Stimulated activated CD4-positive, alpha-beta T cell treated with anti-CD3 and anti-CD28 coated beads, TNF-alpha, amount 100 ng/mL, for 1 hour (primary cell): ENCODE results near the gene EEA1.
A peak's percentile ranks its signal among the peaks of the same experiment; 100 is the strongest.

Experiments used
- DNase-seq, 3 donors: peaks; one replicate each; pipeline ENCODE4 v3.0.0-alpha.2; 2020; ENCODE audit warnings: low read depth in 3 of 3, low spot score in 1 of 3

EEA1 gene

GRCh38 chr12:92890601-92891106 lies 38.4 kb downstream of the EEA1 start:
- no peak for DNase-seq

GRCh38 chr12:92886131-92886530 lies 43.0 kb downstream of the EEA1 start:
- DNase-seq, result no peak

GRCh38 chr12:92879698-92880322 lies 49.3 kb downstream of the EEA1 start:
- no peak for DNase-seq

DNA sequence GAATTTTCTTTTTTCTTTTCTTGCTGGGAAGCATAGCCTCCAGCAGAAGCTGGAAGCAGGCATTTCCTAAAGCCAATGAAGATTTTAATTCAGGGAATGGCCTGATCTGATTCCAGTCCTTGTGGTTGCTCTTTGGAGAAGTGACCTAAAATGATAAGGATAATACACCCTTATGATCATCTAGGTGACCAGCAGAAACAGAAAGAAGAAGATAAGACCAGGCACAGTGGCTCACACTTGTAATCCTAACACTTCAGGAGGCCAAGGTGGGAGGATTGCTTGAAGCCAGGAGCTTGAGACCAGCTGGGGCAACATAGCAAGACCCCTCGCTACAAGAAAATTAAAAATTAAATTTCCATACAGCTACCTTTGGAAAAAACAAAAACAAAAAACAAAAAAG lies 51.2 kb downstream of the EEA1 start:
- DNase-seq, result no peak

GRCh38 chr12:92876496-92876895 lies 52.6 kb downstream of the EEA1 start:
- no peak for DNase-seq

DNA sequence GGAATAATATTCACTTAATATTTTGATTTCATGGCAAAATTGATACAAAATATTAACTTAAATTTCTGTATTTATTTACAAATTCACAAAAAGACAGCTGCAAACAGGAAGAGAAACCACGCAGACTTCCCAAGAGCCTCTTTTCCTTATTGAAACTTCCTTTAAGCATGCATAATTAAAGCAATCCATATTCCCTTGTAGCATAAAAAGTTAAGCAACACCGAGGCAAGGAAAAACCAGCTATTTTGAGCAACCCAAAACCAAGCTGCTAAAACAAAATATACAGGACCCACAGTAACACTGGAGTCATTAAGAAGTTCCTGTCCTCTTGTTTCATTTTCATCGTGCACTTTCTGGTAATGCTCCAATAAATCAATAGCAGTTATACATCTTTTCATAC lies 58.0 kb downstream of the EEA1 start:
- DNase-seq, result no peak

DNA sequence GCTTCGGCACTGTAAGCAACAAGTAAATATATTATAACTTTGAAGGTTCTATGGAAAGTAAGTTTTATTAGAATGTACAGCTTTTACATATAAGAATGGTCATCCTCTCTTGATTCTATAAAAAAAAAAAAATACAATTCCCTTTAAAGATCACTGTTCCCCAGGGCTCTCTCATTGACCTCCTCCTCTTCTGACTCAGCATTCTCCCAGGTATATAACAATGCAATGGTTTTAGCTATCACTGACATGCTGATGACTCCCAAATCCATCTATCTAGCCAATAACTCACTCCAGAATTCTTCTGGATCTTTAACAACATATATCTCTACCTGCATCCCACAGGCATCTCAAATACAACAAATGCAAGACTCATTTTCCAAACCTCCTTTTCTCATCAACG lies 62.7 kb downstream of the EEA1 start:
- no peak for DNase-seq

GRCh38 chr12:92863251-92863650 lies 65.8 kb downstream of the EEA1 start:
- no peak for DNase-seq

DNA sequence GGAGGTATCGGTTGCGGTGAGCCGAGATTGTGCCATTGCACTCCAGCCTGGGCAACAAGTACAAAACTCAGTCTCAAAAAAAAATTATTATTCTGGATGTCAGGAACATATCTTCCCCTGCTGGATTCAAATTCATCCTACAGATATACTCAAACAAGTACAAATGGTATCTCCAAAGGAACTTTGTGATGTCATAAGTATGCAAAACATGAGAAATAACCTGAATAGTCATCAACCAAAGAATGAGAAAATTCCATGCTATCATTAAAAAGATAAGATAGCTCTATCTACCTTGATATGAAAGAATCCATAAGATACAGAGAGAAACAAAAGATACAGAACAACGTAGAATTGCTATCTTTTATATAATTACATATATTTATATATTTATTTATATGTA lies 67.7 kb downstream of the EEA1 start:
- no peak for DNase-seq

GRCh38 chr12:92860521-92860920 lies 68.6 kb downstream of the EEA1 start:
- DNase-seq, result no peak

DNA sequence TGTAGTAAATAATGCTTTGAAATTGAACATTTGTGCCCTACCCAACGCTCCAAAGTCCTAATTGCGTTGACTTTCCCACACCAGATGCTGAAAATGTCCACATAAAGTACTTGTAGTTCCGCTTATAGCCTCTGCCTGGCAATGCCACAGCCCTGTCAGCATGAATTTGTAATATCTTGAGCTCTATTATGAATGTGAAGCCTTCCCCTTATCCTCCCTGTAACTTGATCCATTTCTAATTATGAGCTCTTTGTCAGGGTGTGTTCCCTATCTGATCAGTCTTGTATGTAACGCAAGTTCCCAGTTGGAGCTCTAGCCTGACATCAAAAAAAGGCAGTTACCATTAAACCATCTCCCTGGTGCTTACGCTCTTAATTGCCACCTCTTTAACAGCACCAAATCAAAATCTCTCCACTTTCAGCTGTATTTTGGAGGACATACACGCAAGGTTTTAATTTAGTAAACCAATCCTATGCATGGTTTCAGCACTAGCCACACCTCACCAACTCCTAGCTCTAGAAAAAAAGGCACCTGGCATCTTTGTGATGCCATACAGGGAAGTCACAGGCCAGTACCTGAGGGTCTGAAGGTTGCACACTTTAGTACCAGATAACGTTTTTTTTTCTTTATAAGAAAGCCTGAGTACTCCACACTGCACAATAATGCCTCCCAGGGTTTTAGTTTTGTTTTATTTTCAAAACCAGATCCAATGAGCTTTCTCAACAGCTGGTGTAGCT lies 69.3 kb downstream of the EEA1 start:
- no peak for DNase-seq

GRCh38 chr12:92857818-92858217 lies 71.3 kb downstream of the EEA1 start:
- DNase-seq, result no peak

DNA sequence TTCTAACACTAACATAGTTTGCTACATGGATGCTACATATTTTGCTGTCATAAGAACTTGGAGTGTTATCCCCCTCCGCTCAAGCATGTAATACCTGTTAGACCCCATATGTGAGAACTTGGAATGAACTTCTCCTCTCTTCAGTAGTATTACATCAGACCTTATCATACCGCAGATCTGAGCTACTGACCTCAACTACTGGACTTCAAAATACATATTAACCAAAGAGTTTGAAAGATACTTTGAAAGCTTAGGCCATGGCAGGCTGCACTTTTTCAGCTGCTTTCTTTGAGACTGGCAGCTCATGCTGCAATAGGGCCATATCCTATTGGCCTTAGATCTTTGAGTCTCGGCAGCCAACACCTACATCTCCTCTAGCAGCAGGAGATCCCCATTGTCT lies 74.8 kb downstream of the EEA1 start:
- no peak for DNase-seq

GRCh38 chr12:92848740-92849139 lies 80.4 kb downstream of the EEA1 start:
- no peak for DNase-seq

DNA sequence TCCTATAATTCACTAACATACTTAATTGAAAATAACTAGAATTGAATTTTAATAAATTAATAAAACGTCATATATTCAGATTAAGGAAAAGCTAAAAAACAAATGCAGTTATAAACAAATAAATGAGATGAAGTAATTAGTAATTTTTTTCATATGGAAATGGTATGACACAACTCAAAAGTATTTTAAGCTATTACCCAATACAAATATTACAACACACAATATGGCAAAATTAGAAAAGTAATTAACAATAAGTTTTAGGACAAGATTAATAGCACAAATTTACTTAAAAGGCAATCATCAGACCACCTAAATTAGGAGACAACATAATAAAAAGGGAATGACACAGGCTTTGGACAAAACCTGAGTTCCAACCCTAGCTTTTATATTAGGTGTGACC lies 81.7 kb downstream of the EEA1 start:
- DNase-seq, result no peak

DNA sequence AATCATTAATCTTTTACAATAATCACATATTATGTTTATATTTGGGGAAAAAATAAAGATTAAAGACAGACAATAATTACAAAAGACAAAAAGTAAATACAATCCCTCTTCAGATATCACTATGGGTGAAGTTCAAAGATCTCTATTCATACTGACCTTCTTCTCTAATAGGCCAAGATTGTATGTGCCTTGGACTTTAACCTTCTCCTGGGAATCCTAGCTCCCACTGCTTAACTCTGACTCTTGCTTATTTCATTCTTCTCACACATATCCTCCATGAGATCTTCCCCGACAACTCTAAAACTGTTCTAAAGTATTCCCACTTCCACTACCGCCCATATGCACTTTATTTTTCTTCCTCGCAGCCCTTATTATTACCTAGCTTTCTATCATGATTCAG lies 83.8 kb downstream of the EEA1 start:
- no peak for DNase-seq

DNA sequence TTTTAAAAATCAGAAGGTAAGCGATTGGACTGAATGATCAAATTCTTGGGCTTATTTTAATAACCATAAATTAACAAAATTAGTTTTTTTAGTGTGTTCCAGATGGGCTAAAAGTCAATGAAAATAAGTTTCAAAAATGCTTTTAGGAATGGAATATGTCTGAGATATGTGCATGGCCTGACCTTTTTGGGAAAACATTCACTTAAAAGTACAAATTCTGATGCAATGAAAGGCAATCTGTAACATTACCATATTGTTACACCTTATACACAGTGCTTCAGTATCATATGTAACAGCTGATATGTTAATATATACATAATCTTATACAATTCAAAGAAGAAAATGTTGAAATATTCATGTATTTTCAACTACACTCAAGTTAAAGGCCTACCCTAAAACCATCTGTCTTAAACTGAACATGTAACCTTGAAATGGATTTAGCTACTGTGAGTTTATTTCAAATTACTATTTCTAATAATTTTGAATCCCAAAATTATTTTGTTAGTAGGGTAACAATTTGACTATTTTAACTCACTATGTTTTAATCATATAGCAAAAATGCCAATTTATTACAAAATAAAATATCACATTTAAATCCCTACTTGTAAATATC lies 84.8 kb downstream of the EEA1 start:
- no peak for DNase-seq

GRCh38 chr12:92829686-92830282 lies 99.3 kb downstream of the EEA1 start:
- DNase-seq, result no peak

GRCh38 chr12:92828565-92828964 lies 100.5 kb downstream of the EEA1 start:
- no peak for DNase-seq

- DNase-seq, result peak in 1 of 3 donors; percentile 3
Observed at GRCh38 chr12:92827836-92828431, 101.2 kb downstream of the EEA1 start.

DNA sequence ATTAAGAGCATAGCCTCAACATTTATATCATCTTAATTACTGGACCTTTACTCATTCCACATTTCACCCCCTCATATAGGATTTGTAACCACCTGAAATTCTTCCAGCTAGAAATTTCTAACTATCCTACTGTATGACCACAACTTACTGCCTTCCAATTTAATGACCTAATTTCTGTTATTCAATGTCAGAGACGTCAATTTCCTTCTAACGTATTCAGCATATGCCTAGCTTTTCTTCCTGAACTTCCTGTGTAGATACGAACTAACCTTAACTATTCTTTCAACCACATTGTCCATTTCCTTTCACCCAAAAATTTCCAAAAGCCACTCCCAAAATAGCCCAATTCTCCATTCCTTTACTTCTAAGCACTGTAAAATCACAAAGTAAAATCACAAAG lies 108.0 kb downstream of the EEA1 start:
- DNase-seq, result no peak

- no peak for DNase-seq
Observed at GRCh38 chr12:92814584-92814983, 114.5 kb downstream of the EEA1 start.
